Natural killer cell treated with Interleukin-12 subunit alpha and Interleukin-12 subunit beta and Interleukin-15 and Interleukin-18, amount 100 ng/mL, for 72 hours (primary cell): ENCODE data around the gene ACVR1C. TPM values are rescaled to one million over a fixed set of nuclear protein-coding genes. Genes with fewer than 3 reads are reported as not detected.

Experiments
- ATAC-seq, 2 donors: fragments of 150-1000 bp; cut with Tn5 transposase in 1 of 2; sonication (Bioruptor Pico), chemical (Tn5 transposase) in 1 of 2; 2 replicates each; pipeline ENCODE4 v1.10.0; 2021
- DNase-seq: peaks from one replicate; pipeline ENCODE4 v3.0.0; 2022; ENCODE audit warnings: low spot score
- H3K27ac Mint-ChIP-seq, 2 donors: 1 replicate in 1 of 2; 2 replicates in 1 of 2; pipeline ENCODE4 v1.8.0; 2022; ENCODE audit warnings: mixed read lengths in 2 of 2, mild to moderate bottlenecking in 1 of 2, moderate library complexity in 1 of 2
- H3K27me3 Mint-ChIP-seq, 2 donors: 1 replicate in 1 of 2; 2 replicates in 1 of 2; pipeline ENCODE4 v1.8.0; 2022; ENCODE audit warnings: mixed read lengths in 2 of 2
- H3K36me3 Mint-ChIP-seq: one replicate; pipeline ENCODE4 v1.8.0; 2022; ENCODE audit warnings: mixed read lengths
- H3K4me1 Mint-ChIP-seq, 2 donors: 1 replicate in 1 of 2; 2 replicates in 1 of 2; pipeline ENCODE4 v1.8.0; 2022; ENCODE audit warnings: low read depth in 2 of 2, mixed read lengths in 2 of 2, mild to moderate bottlenecking in 1 of 2
- H3K4me3 Mint-ChIP-seq: one replicate; pipeline ENCODE4 v1.8.0; 2022; ENCODE audit warnings: mixed read lengths
- H3K9me3 Mint-ChIP-seq: 2 replicates; pipeline ENCODE4 v1.8.0; 2022; ENCODE audit warnings: mixed read lengths
- total RNA-seq, 2 donors: library from RNA; stranded (reverse); gene quantifications; one replicate each; pipeline ENCODE4 v1.2.3, GENCODE V29; 2022

ACVR1C gene
- total RNA-seq, 2 donors from 2014 or later, result 1.4 to 1.8 TPM

DNA sequence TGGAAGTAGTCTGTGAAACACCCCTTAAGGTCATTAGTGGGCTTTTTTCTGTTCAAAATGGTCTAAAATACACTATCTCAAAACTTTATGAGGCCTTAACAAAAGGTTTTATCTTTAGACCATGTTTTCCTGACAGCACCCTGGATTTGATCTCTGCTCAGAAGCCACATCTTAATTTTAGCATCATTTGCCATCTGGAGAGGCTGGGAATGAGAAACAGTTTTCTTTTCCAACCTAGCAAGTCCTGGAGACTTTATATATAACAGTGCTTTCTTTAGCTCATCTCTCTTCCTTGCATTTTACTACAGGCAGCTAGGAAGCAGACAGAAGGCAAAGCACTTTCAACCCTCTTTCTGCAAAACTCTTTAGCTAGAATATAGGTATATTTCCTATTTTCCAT, 122.1 kb downstream of the ACVR1C start:
- Mint-ChIP-seq H3K27ac (no peak overlapping the region), H3K4me3 (no peak overlapping the region), H3K36me3 (peaks cover 22% of the 10 kb centered on the region), H3K9me3 (peaks cover 2% of the 10 kb centered on the region), H3K4me1 (peaks cover 9 to 16% of the 10 kb centered on the region in 2 donors), H3K27me3 (peaks cover 9 to 34% of the 10 kb centered on the region in 2 donors)
- no peak for DNase-seq
- ATAC-seq, result no peak

GRCh38 chr2:157504623-157505022, 124.0 kb downstream of the ACVR1C start:
- DNase-seq (no peak), ATAC-seq (no peak)
- Mint-ChIP-seq H3K4me1 (peaks cover 29 to 33% of the 10 kb centered on the region in 2 donors), H3K27me3 (peaks cover 5 to 18% of the 10 kb centered on the region in 2 donors), H3K4me3 (no peak overlapping the region), H3K36me3 (peaks cover 29% of the 10 kb centered on the region), H3K9me3 (peaks cover 7% of the 10 kb centered on the region), H3K27ac (no peak overlapping the region)

DNA sequence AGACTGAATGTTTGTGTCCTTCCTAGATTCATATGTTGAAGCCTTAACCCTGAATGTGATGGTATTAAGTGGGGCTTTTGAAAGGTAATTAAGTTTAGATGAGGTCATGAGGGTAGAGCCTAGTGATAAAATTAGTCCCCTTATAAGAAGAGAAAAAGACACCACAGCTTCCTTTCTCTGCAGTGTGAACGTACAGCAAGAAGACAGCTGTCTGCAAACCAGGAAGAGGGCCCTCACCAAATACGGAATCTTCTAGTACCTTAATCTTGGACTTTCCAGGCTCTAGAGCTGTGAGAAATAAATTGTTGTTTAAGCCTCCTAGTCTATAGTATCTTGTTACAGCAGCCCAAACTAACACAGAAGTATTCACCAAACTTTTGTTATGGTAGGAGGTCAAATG, 127.6 kb downstream of the ACVR1C start:
- Mint-ChIP-seq H3K9me3 (peaks cover 7% of the 10 kb centered on the region), H3K27ac (peak overlapping the region; percentile 82 to 92), H3K4me1 (peaks cover 29% of the 10 kb centered on the region in 2 donors), H3K27me3 (no peaks in the 10 kb centered on the region), H3K4me3 (peak overlapping the region; percentile 63), H3K36me3 (peaks cover 14% of the 10 kb centered on the region)
- ATAC-seq, result peak; percentile 48 to 58
- DNase-seq, result no peak

GRCh38 chr2:157500334-157500733, 128.3 kb downstream of the ACVR1C start:
- Mint-ChIP-seq H3K27me3 (no peaks in the 10 kb centered on the region), H3K4me1 (peaks cover 32% of the 10 kb centered on the region in 2 donors), H3K36me3 (peaks cover 9% of the 10 kb centered on the region), H3K27ac (peak overlapping the region; percentile 82 to 92), H3K9me3 (peaks cover 7% of the 10 kb centered on the region), H3K4me3 (peak overlapping the region; percentile 63)
- ATAC-seq (no peak), DNase-seq (no peak)

- H3K27ac Mint-ChIP-seq, result no peak overlapping the region
- H3K4me1 Mint-ChIP-seq, result peaks cover 32 to 36% of the 10 kb centered on the region in 2 donors
- H3K9me3 Mint-ChIP-seq, result peaks cover 7% of the 10 kb centered on the region
- ATAC-seq (no peak), DNase-seq (no peak)
- H3K36me3 Mint-ChIP-seq, result peaks cover 9% of the 10 kb centered on the region
- H3K27me3 Mint-ChIP-seq, result no peaks in the 10 kb centered on the region
- H3K4me3 Mint-ChIP-seq, result no peak overlapping the region
Measured at GRCh38 chr2:157498483-157498882, 130.2 kb downstream of the ACVR1C start.

GRCh38 chr2:157497638-157498314, 130.9 kb downstream of the ACVR1C start:
- Mint-ChIP-seq H3K9me3 (peaks cover 7% of the 10 kb centered on the region), H3K4me1 (peaks cover 38 to 42% of the 10 kb centered on the region in 2 donors), H3K36me3 (peaks cover 9% of the 10 kb centered on the region), H3K27me3 (no peaks in the 10 kb centered on the region), H3K27ac (peak overlapping the region in 1 of 2 donors; percentile 60), H3K4me3 (no peak overlapping the region)
- DNase-seq, result peak; percentile 66
- ATAC-seq, result peak; percentile 85 to 87

DNA sequence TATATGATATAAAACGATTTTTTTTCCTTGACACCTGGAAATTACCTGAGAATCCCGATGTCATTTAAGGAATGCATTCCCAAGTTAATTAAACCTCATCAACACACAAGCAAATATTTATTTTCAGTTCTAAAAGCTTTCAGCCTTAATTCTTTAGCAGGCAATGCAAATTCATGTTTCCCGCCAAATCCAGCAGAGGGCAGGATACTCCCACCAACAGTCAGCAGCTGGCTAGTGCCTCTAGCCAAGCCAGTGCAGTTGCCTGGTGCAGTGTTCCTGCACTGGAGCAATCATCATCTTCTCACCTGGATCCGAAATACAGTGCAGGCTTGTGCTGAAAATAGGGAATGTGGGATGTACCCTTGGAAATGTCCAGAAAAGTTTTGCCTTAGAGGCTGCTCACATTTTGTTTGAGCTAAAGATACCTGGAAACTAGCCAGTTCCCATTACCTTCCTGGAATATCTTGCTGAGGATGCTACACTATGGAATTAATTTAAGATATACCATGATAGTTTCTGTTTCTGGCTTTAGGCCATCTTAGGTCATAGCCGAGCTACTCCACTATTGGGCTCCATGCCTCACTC, 136.4 kb downstream of the ACVR1C start:
- ATAC-seq (peak; percentile 85 to 88), DNase-seq (peak; percentile 81)
- H3K27ac Mint-ChIP-seq, result peak overlapping the region in 1 of 2 donors; percentile 85
- no peaks in the 10 kb centered on the region for H3K9me3 Mint-ChIP-seq
- H3K4me3 Mint-ChIP-seq, result peak overlapping the region; percentile 18
- H3K27me3 Mint-ChIP-seq, result no peaks in the 10 kb centered on the region
- H3K4me1 Mint-ChIP-seq, result peaks cover 47 to 49% of the 10 kb centered on the region in 2 donors
- H3K36me3 Mint-ChIP-seq, result no peaks in the 10 kb centered on the region

- H3K27ac Mint-ChIP-seq, result peak overlapping the region; percentile 63 to 85
- DNase-seq (no peak), ATAC-seq (no peak)
- H3K4me3 Mint-ChIP-seq, result peak overlapping the region; percentile 7
- peaks cover 4% of the 10 kb centered on the region for H3K9me3 Mint-ChIP-seq
- H3K27me3 Mint-ChIP-seq, result no peaks in the 10 kb centered on the region
- H3K36me3 Mint-ChIP-seq, result peaks cover 7% of the 10 kb centered on the region
- H3K4me1 Mint-ChIP-seq, result peaks cover 63 to 64% of the 10 kb centered on the region in 2 donors
Measured at GRCh38 chr2:157489983-157490382, 138.7 kb downstream of the ACVR1C start.

GRCh38 chr2:157488877-157489276, 139.8 kb downstream of the ACVR1C start:
- peaks cover 61 to 63% of the 10 kb centered on the region in 2 donors for H3K4me1 Mint-ChIP-seq
- H3K36me3 Mint-ChIP-seq, result peaks cover 7% of the 10 kb centered on the region
- no peak overlapping the region for H3K4me3 Mint-ChIP-seq
- no peak for ATAC-seq
- H3K9me3 Mint-ChIP-seq, result peaks cover 4% of the 10 kb centered on the region
- H3K27ac Mint-ChIP-seq, result peak overlapping the region; percentile 10 to 79
- H3K27me3 Mint-ChIP-seq, result no peaks in the 10 kb centered on the region
- DNase-seq, result no peak

DNA sequence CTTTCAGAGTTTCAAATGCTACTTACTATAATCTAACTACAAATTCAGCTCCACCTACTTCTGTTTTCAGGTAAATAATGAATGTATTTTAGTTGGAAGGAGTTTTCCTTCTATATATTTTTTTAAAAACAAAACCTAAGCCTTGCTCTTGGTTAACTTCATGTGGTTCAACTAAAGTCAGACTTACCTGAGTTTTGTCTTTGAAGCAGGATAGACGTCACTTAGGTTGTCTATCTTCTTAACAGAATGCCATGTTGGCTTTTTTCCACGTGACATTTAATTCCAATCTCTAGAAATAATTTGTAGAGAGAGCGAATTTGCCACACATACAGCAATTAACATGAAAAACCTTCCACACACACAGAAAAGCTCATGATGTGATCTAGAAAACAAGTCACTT, 140.9 kb downstream of the ACVR1C start:
- H3K4me1 Mint-ChIP-seq, result peaks cover 58 to 64% of the 10 kb centered on the region in 2 donors
- no peak for DNase-seq
- no peak overlapping the region for H3K4me3 Mint-ChIP-seq
- no peak for ATAC-seq
- H3K27me3 Mint-ChIP-seq, result no peaks in the 10 kb centered on the region
- H3K9me3 Mint-ChIP-seq, result peaks cover 4% of the 10 kb centered on the region
- H3K27ac Mint-ChIP-seq, result peak overlapping the region; percentile 10 to 79
- H3K36me3 Mint-ChIP-seq, result peaks cover 7% of the 10 kb centered on the region

GRCh38 chr2:157487271-157487610, 141.4 kb downstream of the ACVR1C start:
- ATAC-seq (no peak), DNase-seq (no peak)
- H3K4me1 Mint-ChIP-seq, result peaks cover 58 to 63% of the 10 kb centered on the region in 2 donors
- peaks cover 4% of the 10 kb centered on the region for H3K9me3 Mint-ChIP-seq
- H3K27ac Mint-ChIP-seq, result peak overlapping the region; percentile 1 to 79
- H3K36me3 Mint-ChIP-seq, result peaks cover 7% of the 10 kb centered on the region
- peak overlapping the region; percentile 11 for H3K4me3 Mint-ChIP-seq
- H3K27me3 Mint-ChIP-seq, result no peaks in the 10 kb centered on the region

- Mint-ChIP-seq H3K4me3 (peak overlapping the region; percentile 11), H3K27ac (peak overlapping the region; percentile 1 to 79), H3K4me1 (peaks cover 58 to 61% of the 10 kb centered on the region in 2 donors), H3K9me3 (peaks cover 4% of the 10 kb centered on the region), H3K27me3 (no peaks in the 10 kb centered on the region), H3K36me3 (peaks cover 7% of the 10 kb centered on the region)
- ATAC-seq (no peak), DNase-seq (no peak)
Measured at GRCh38 chr2:157486596-157487270, 141.9 kb downstream of the ACVR1C start.

DNA sequence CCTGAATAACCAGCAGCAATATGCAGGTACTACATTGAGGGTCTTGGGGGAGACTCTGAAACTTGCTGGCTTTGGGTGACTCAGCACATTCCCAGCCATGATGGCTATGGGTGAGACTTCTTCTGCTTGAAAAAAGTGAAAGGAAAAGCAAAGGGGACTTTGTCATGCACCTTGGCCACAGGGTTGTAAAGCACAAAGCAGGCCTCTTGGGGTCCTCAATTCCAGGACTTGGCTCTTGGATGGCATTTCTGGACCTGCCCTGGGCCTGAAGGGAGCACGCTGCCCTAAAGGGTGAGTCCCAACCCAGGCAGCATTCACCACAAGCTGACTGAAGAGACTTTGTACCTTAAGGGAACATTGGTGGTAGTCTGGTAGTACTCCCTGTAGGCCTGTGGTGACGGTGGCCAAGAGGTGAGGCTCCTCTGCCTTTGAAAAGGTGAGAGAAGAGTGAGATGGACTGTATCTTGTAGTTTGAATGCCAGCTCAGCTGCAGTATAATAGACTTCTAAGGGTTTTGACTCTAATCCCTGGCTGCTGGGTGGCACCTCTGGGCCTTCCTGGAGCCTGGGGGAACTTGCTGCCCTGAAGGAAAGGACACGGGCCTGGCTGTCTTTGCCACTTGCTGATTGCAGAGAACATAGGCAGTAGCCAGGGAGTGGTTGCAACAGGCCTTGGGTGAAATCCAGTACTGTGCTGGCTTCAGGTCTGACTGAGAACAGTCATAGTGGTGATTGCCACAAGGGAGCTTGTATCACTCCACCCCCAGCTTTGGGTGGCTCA, 148.3 kb downstream of the ACVR1C start:
- peak overlapping the region; percentile 95 to 100 for H3K27ac Mint-ChIP-seq
- no peaks in the 10 kb centered on the region for H3K27me3 Mint-ChIP-seq
- H3K4me3 Mint-ChIP-seq, result peak overlapping the region; percentile 89
- peaks cover 75 to 77% of the 10 kb centered on the region in 2 donors for H3K4me1 Mint-ChIP-seq
- no peaks in the 10 kb centered on the region for H3K9me3 Mint-ChIP-seq
- H3K36me3 Mint-ChIP-seq, result peaks cover 15% of the 10 kb centered on the region
- ATAC-seq (peak; percentile 86 to 88), DNase-seq (peak; percentile 92)
